Stimulated activated CD4-positive, alpha-beta T cell treated with anti-CD3 and anti-CD28 coated beads, TNF-alpha, amount 100 ng/mL, for 4 hours (primary cell): ENCODE measurements around the gene CT47A7.
"Not testable (repeated sequence)": the region's sequence is repeated elsewhere in the genome, so short reads cannot be mapped to it uniquely, and the experiment has no call there.

ENCODE experiments used
- DNase-seq, 3 experiments: peaks; one replicate each; pipeline ENCODE4 v3.0.0-alpha.2; 2020; ENCODE audit warnings: low read depth in 3 of 3

The CT47A7 gene

GRCh38 chrX:120956500-120956899, at the start of gene CT47A7:
Gene CT47A7 (minus strand): TSS chrX:120956600. CDS start chrX:120956345, 255 bp downstream.
- DNase-seq, result not testable (repeated sequence)

- no peak for DNase-seq
Observed at GRCh38 chrX:121000589-121000988, 44.2 kb upstream of the CT47A7 start.

DNA sequence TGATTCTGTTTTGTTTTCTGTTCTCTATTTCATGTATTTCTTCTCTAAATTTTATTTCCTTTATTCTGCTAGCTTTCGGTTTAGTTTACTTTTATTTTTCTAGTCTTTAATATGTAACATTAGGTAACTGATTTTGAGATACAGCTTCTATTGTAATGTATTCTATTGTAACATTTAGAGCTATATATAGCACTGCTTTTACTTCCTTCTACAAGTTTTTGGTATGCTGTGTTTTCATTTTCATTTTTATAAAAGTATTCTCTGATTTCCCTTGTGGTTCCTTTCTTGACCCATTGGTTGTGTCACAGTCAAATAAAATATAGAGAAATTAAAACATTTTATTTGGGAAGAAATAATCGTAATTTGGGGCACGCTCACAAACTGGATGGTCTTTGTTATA, 43.0 kb upstream of the CT47A7 start:
- no peak for DNase-seq

DNA sequence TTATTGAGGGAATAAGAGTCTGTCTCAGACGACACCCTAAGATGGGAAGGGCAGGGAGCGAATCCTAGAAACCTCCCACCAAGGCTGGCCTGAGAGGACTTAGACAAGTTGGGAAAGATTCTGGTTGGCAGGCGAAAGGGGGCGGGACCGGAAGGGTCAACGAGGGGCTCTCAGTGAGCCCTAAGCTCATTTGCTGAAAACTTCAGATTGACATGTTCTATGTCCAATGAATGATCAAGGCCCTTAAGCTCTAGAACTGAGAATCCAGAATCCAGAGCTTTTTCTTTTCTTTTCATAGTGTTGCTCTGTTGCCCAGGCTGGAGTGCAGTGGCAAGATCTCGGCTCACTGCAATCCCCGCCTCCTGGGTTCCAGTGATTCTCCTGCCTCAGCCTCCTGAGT, 29.3 kb upstream of the CT47A7 start, which contains the start of gene CT47A1:
TSS of gene CT47A1 (minus strand) at position 101 of the 400 bp plus-strand sequence. CDS start 231 bp downstream, outside the sequence.
- DNase-seq, result not testable (repeated sequence)
